Heart left ventricle (tissue), 16 donors: ENCODE measurements around the gene SHROOM1. TPM values are rescaled to one million over a fixed set of nuclear protein-coding genes. Genes with fewer than 3 reads are reported as not detected.

Experiments used
- ATAC-seq, 4 donors: fragments of 200-7000 bp; cut with Tn5 transposase; one replicate each; pipeline ENCODE4 v1.9.1; 2020 to 2022; ENCODE audit warnings: moderate library complexity in 4 of 4, mild to moderate bottlenecking in 3 of 4, moderate number of reproducible peaks in 1 of 4
- DNase-seq, 5 donors: peaks; one replicate each; pipeline ENCODE4 v3.0.0-alpha.2; 2020
- H3K27ac ChIP-seq, 12 donors: fragments of 200-600 bp; sonication (generic) in 4 of 12; one replicate each; pipeline versions ENCODE4 v1.5.0 to v1.8.0; 2016 to 2022; ENCODE audit warnings: mild to moderate bottlenecking in 2 of 12
- H3K27me3 ChIP-seq, 9 donors: fragments of 200-600 bp; sonication (generic) in 2 of 9; one replicate each; pipeline versions ENCODE4 v1.5.1 to v1.8.0; 2016 to 2022; ENCODE audit warnings: mild to moderate bottlenecking in 3 of 9
- H3K36me3 ChIP-seq, 9 donors: fragments of 200-600 bp; sonication (generic) in 2 of 9; one replicate each; pipeline versions ENCODE4 v1.5.0 to v1.8.0; 2018 to 2022; ENCODE audit warnings: mild to moderate bottlenecking in 2 of 9
- H3K4me1 ChIP-seq, 12 donors: fragments of 200-600 bp; sonication (generic) in 4 of 12; one replicate each; pipeline versions ENCODE4 v1.5.0 to v1.8.0; 2016 to 2022; ENCODE audit warnings: mild to moderate bottlenecking in 3 of 12
- H3K4me3 ChIP-seq, 12 donors: fragments of 200-600 bp; sonication (generic) in 4 of 12; one replicate each; pipeline versions ENCODE4 v1.5.0 to v1.8.0; 2017 to 2022; ENCODE audit warnings: mild to moderate bottlenecking in 9 of 12, moderate library complexity in 4 of 12
- H3K9me3 ChIP-seq, 12 donors: fragments of 200-600 bp; sonication (generic) in 4 of 12; one replicate each; pipeline versions ENCODE4 v1.5.0 to v1.8.0; 2016 to 2022; ENCODE audit warnings: mild to moderate bottlenecking in 1 of 12
- CTCF ChIP-seq, 12 donors: fragments of 200-600 bp; sonication (generic) in 4 of 12; IDR thresholded peaks; one replicate each; pipeline versions ENCODE4 v1.5.0 to v1.8.0; 2018 to 2022; ENCODE audit warnings: antibody characterized with exemption in 12 of 12, mild to moderate bottlenecking in 5 of 12
- POLR2A ChIP-seq, 2 donors: fragments of 450-650 bp; IDR thresholded peaks; one replicate each; pipeline ENCODE4 v1.6.1; 2017; ENCODE audit warnings: antibody characterized with exemption in 2 of 2, mild to moderate bottlenecking in 2 of 2, moderate library complexity in 2 of 2
- whole genome bisulfite sequencing, 4 donors: extraction: QIAGEN DNeasy Blood & Tissue Kit in 2 of 4; methylation state at CpG; one replicate each; pipeline versions ENCODE4 v1.1.5 to v1.1.7; 2013 to 2018; 5-methylcytosine and 5-hydroxymethylcytosine counted together
- intact Hi-C, 10 donors: fragments of 100-400 bp; cut with DNase I; formaldehyde crosslinking; loops; one replicate each; pipeline versions ENCODE4 v1.11.1 to v1.14.2; 2022
- polyA plus RNA-seq, 2 donors: library from polyadenylated mRNA; stranded (reverse); fragments of 200-250 nt; gene quantifications; one replicate each; pipeline ENCODE4 v1.2.3, GENCODE V29; 2013
- total RNA-seq, 9 donors: library from RNA; depleted of rRNA in 2 of 9; stranded (reverse); fragments of >200 nt in 2 of 9; fragmentation: NEBNext Ultra II Directional in 3 of 9; extraction: Animal tissue kit (Norgen Biotek cat#: 25700) in 3 of 9; gene quantifications; one replicate each; pipeline versions ENCODE4 v1.1.0 to v1.2.4, GENCODE V29; 2016 to 2023
- donor health status: ischemic (EF 13 %, LVEDD 7.1; RV severe dilation, severe dysfunction).
- donor health status: healthy with polysubstance abuse.
- donor health status: DM: no; HTN: yes; CAD: no.
- donor health status: DM: no; HTN: no; CAD: no.
- donor health status: ischemic (EF 25% LVEDD 6.9; RV normal size, moderate dysfunction).
- donor health status: ischemic (EF 25% LVEDD 5.7; RV mildly dilated, moderate dysfunction).
- donor health status: healthy.
- donor health status: DM: yes; HTN: yes; CAD: no.
- donor health status: ischemic (EF 35%, LVEDD 5.7; RV mildly dilated, moderate dysfunction).
- donor health status: nonischemic (EF 11% LVEDD 7.7; RV severe dilation, severe dysfunction).
- donor health status: DM: yes; HTN: yes; CAD: no.
- donor health status: PGD.
- donor health status: ischemic (EF 29% LVEDD 5.4; RV normal size, mild dysfunction).
- donor health status: nonischemic (EF 23%, LVEDD 6.1; RV moderate dilation, normal function).

Gene SHROOM1
- total and polyA plus RNA-seq, 11 donors: 2.0 to 6.8 (median 4.7) TPM

- intact Hi-C loops: loop anchor here in 3 of 10 donors (5.0 kb wide), 4 partner anchors 37 to 92 kb away; partner anchors contain the start of genes GDF9 (in 1 of the 3), KIF3A (in 1 of the 3), SOWAHA (in 1 of the 3) and UQCRQ (in 1 of the 3)
- peaks cover 0 to 4% (median 0%) of the 10 kb centered on the region in 9 donors for H3K27me3 ChIP-seq
- WGBS, 4 donors: 73 to 87% (median 82%) methylated on average over 3 to 5 of the region's 5 CpGs
- ATAC-seq (peak in 1 of 4 donors; percentile 19), DNase-seq (peak in 1 of 5 donors; percentile 56)
- peak overlapping the region in 5 of 12 donors; percentile 67 to 98 (median 87) for H3K4me3 ChIP-seq
- no peaks in the 10 kb centered on the region for H3K36me3 ChIP-seq
- H3K9me3 ChIP-seq: no peaks in the 10 kb centered on the region
- peaks cover 2 to 74% (median 56%) of the 10 kb centered on the region in 12 donors for H3K4me1 ChIP-seq
- no peak for TF ChIP-seq CTCF (IDR thresholded peaks at IDR 0.05)
- H3K27ac ChIP-seq: peak overlapping the region in 10 of 12 donors; percentile 23 to 92 (median 88)
Measured at GRCh38 chr5:132774896-132775295, 55.6 kb downstream of the SHROOM1 start.

DNA sequence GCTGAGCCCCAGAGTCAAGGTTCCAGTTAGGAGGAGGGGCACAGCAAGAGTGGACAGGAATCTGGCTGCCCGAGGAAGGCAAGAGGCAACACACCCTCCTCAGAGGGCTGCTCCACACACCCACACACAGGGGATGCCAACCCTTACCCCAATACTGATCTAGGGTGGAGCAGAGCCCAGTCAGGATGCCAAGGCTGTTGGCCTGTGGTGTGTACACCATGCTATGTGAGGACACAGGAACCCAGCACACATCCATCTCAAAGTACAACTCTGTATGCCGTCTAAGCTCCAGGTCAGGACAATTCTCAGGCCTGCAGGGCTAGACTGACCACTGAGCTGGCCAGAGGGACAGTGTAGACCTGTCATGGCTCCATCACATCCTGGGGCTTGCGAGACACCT, 56.0 kb downstream of the SHROOM1 start:
- intact Hi-C loops: no loop called here
- no peaks in the 10 kb centered on the region for H3K36me3 ChIP-seq
- peak overlapping the region in 5 of 12 donors; percentile 7 to 91 (median 51) for H3K27ac ChIP-seq
- no peaks in the 10 kb centered on the region for H3K9me3 ChIP-seq
- H3K4me1 ChIP-seq: peaks cover 2 to 77% (median 57%) of the 10 kb centered on the region in 12 donors
- DNase-seq (no peak), ATAC-seq (no peak)
- H3K4me3 ChIP-seq: no peak overlapping the region
- H3K27me3 ChIP-seq: peaks cover 0 to 4% (median 0%) of the 10 kb centered on the region in 9 donors
- WGBS, 4 donors: 40 to 79% (median 64%) methylated on average over 3 of the region's 3 CpGs
- no peak for TF ChIP-seq CTCF (IDR thresholded peaks at IDR 0.05)
- TF ChIP-seq POLR2A (IDR thresholded peaks at IDR 0.05): no peak

- H3K27ac ChIP-seq: peak overlapping the region in 8 of 12 donors; percentile 7 to 91 (median 42)
- intact Hi-C loops: no loop called here
Measured at GRCh38 chr5:132773601-132774355, 56.7 kb downstream of the SHROOM1 start.

More at GRCh38 chr5:132773601-132774355, 56.7 kb downstream of the SHROOM1 start:
- DNase-seq: no peak
- ATAC-seq: no peak
- no peak overlapping the region for H3K4me3 ChIP-seq
- H3K9me3 ChIP-seq: no peaks in the 10 kb centered on the region
- peaks cover 0 to 4% (median 0%) of the 10 kb centered on the region in 9 donors for H3K27me3 ChIP-seq
- H3K36me3 ChIP-seq: no peaks in the 10 kb centered on the region
- peaks cover 2 to 81% (median 61%) of the 10 kb centered on the region in 12 donors for H3K4me1 ChIP-seq
- no peak for TF ChIP-seq CTCF (IDR thresholded peaks at IDR 0.05)
- TF ChIP-seq POLR2A (IDR thresholded peaks at IDR 0.05): no peak
- WGBS, 4 donors: 69 to 78% (median 74%) methylated on average over 10 to 12 of the region's 12 CpGs
